K562 (cell line): Measurements from ENCODE around the gene ADAM8. TPM values are rescaled to one million over a fixed set of nuclear protein-coding genes. Genes with fewer than 3 reads are reported as not detected.
A peak's percentile ranks its signal among the peaks of the same experiment; 100 is the strongest.

ENCODE experiments used
- ARHGAP35 ChIP-seq: fragments of 450-650 bp; IDR thresholded peaks from 2 replicates; pipeline ENCODE4 v1.6.1; 2018; ENCODE audit not compliant: partially characterized antibody
- BCL6 ChIP-seq: fragments of 250-450 bp; sonication (Bioruptor Pico); IDR thresholded peaks from 2 replicates; pipeline ENCODE4 v1.4.0; 2020
- ELF4 ChIP-seq: fragments of 450-650 bp; formaldehyde crosslinking; IDR thresholded peaks from 2 replicates; pipeline ENCODE4 v1.4.0; 2022; ENCODE audit warnings: missing genetic modification characterization
- FOXA1 ChIP-seq: fragments of 450-650 bp; IDR thresholded peaks from 2 replicates; pipeline ENCODE4 v1.6.1; 2016; ENCODE audit warnings: mild to moderate bottlenecking, borderline replicate concordance
- FOXJ2 ChIP-seq: fragments of 200-800 bp; sonication (Bioruptor generic); IDR thresholded peaks from 2 replicates; pipeline ENCODE4 v1.6.1; 2016; ENCODE audit warnings: missing genetic modification characterization, missing compliant biosample characterization
- KAT7 ChIP-seq: sonication (generic); formaldehyde crosslinking; IDR thresholded peaks from 2 replicates; pipeline ENCODE4 v1.8.0; 2022; ENCODE audit warnings: missing genetic modification reagents, mild to moderate bottlenecking, borderline replicate concordance
- KLF10 ChIP-seq: fragments of 250-450 bp; sonication (Bioruptor Pico); IDR thresholded peaks from 2 replicates; pipeline ENCODE4 v1.6.1; 2021; ENCODE audit warnings: matching md5 sums
- NRF1 ChIP-seq, 2 experiments: fragments of 450-650 bp; IDR thresholded peaks in 1 of 2; conservative IDR thresholded peaks in 1 of 2; 2 replicates each; pipeline ENCODE4 v1.6.1; 2014; ENCODE audit warnings: mild to moderate bottlenecking in 2 of 2
- ZFX ChIP-seq: sonication (generic); formaldehyde crosslinking; IDR thresholded peaks from 2 replicates; pipeline ENCODE4 v1.8.0; 2022; ENCODE audit warnings: mild to moderate bottlenecking, missing genetic modification reagents, moderate library complexity
- ZNF274 ChIP-seq: IDR thresholded peaks from 2 replicates; pipeline ENCODE4 v1.6.1; 2011; ENCODE audit warnings: low read depth, mild to moderate bottlenecking, low read length, moderate library complexity, borderline replicate concordance
- ZNF77 ChIP-seq: fragments of 250-450 bp; sonication (Bioruptor Pico); IDR thresholded peaks from 2 replicates; pipeline ENCODE4 v1.5.0; 2020
- ZSCAN32 ChIP-seq: fragments of 450-650 bp; formaldehyde crosslinking; IDR thresholded peaks from 2 replicates; pipeline ENCODE4 v1.4.0; 2020; ENCODE audit warnings: mild to moderate bottlenecking, moderate library complexity
- polyA plus RNA-seq, 8 experiments: library from polyadenylated mRNA; depleted of rRNA in 4 of 8; stranded (reverse) in 5 of 8; unstranded in 3 of 8; fragments of >200 nt; fragmentation: Nextera tagmentation in 2 of 8; fragmentation: Illumina TruSeq in 1 of 8; extraction: Ambion mirVana in 2 of 8; extraction: Trizol in 1 of 8; gene quantifications; 2 replicates each; pipeline versions ENCODE4 v1.2.1 to v1.2.3, GENCODE V29; 2011 to 2014; ENCODE audit warnings: inconsistent platforms in 1 of 8, missing spikeins in 1 of 8
- total RNA-seq, 7 experiments: library from RNA; depleted of rRNA in 6 of 7; stranded (reverse); fragments of >200 nt in 6 of 7; fragmentation: Illumina TruSeq in 2 of 7; extraction: Trizol in 2 of 7; gene quantifications; 2 replicates each; pipeline versions ENCODE4 v1.2.1 to v1.2.3, GENCODE V29; 2011 to 2021; ENCODE audit warnings: low replicate concordance in 1 of 7
- TF ChIP-seq, protein P1 (sequence below): fragments of 450-650 bp; IDR thresholded peaks from 2 replicates; pipeline ENCODE4 v1.6.1; 2017; ENCODE audit warnings: antibody characterized with exemption

Gene ADAM8
- total and polyA plus RNA-seq, 9 of the 15 experiments (the other 6 are each of a cell fraction or from before 2014, with no cell fraction given): 0.07 to 7.0 (median 1.1) TPM

DNA sequence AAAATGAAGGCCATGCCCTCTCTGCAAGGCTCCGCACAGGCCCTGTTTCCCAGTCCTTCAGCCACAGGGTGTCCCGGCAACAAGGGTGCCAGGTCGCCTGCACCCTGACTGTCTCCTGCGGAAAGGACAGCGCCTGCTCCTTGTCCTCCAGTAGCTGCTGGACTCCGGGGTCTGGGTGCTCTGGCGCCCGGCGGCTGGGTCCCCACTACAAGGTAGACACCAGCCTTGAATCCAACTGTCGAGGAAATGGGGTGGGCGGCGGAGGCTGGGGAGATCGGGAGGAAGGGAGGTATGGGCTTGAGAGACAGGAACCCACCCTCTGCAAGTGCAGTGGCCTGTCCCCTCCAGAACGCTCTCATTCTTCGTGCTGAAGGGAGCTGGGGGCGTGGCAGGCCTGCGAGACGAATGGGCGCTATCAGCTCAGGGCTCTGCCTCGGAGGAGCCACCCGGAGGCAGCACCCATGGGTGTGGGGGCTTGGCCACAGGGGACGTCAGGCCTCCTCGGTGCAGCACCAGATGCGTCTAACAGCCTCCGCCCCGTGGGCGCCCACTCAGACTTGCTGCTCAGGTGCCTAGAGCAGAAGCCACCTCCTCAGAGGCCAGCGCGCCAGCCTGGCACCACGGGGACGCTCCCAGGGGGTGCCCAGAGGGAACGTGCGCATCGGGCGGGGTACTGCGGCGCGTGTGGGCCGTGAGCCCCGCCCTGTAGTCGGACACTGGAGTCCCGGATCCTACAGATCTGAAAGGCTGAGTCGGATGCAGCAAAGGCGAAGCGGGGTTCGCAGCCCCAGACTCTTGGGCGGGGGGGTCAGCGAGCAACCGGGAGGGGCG is 15.6 kb downstream of the ADAM8 start (continued):
- TF ChIP-seq, protein P1, sequence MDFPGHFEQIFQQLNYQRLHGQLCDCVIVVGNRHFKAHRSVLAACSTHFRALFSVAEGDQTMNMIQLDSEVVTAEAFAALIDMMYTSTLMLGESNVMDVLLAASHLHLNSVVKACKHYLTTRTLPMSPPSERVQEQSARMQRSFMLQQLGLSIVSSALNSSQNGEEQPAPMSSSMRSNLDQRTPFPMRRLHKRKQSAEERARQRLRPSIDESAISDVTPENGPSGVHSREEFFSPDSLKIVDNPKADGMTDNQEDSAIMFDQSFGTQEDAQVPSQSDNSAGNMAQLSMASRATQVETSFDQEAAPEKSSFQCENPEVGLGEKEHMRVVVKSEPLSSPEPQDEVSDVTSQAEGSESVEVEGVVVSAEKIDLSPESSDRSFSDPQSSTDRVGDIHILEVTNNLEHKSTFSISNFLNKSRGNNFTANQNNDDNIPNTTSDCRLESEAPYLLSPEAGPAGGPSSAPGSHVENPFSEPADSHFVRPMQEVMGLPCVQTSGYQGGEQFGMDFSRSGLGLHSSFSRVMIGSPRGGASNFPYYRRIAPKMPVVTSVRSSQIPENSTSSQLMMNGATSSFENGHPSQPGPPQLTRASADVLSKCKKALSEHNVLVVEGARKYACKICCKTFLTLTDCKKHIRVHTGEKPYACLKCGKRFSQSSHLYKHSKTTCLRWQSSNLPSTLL: no peak
- TF ChIP-seq BCL6 (CRISPR knock-in tag): no peak
- TF ChIP-seq ZNF77 (CRISPR knock-in tag): no peak
- TF ChIP-seq ARHGAP35: no peak
- peak; percentile 35 to 53; a peak in 2 of 4 replicates for TF ChIP-seq NRF1 (conservative IDR thresholded peaks at IDR 0.05 in 1 of 2, IDR thresholded peaks at IDR 0.05 in 1 of 2)
- no peak for TF ChIP-seq KLF10 (CRISPR knock-in tag)
- no peak for TF ChIP-seq ZSCAN32
- TF ChIP-seq KAT7: no peak
- TF ChIP-seq ZNF274: no peak
- TF ChIP-seq FOXA1: no peak
- TF ChIP-seq ELF4: no peak
- no peak for TF ChIP-seq FOXJ2
- 0 out of 2 replicates have a peak, but pooled peaks have one; percentile 25 for TF ChIP-seq ZFX (CRISPR knock-in tag)
